ENCODE results near the gene RAB35.

The RAB35 gene

DNA sequence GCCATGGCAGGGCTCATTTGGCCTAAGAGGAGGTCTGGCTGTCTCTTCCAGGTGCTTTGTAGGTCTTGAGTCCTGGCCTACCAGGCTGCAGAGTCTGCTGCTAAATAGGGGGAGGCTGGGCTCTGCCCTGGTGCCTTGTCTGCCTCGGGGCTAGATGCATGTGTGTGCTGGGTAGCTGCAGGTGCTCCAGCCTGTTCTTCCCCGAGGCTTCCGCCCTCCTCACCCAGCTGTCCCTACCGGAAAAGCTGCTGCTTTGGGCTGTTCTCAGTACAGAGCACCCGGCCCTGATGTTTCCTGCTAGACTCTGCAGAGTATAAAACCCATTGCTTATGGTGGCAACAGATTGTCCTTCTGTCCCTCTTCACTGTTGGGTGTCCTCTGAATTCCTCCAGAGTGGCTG is 37.7 kb downstream of the RAB35 start:
- TF ChIP-seq CTCF (IDR thresholded peaks at IDR 0.05) = no peak

- no peak for TF ChIP-seq CTCF (IDR thresholded peaks at IDR 0.05)
Measured at GRCh38 chr12:120077260-120077659, 39.3 kb downstream of the RAB35 start.

GRCh38 chr12:120076651-120077050 is 39.9 kb downstream of the RAB35 start:
- no peak for TF ChIP-seq CTCF (IDR thresholded peaks at IDR 0.05)

DNA sequence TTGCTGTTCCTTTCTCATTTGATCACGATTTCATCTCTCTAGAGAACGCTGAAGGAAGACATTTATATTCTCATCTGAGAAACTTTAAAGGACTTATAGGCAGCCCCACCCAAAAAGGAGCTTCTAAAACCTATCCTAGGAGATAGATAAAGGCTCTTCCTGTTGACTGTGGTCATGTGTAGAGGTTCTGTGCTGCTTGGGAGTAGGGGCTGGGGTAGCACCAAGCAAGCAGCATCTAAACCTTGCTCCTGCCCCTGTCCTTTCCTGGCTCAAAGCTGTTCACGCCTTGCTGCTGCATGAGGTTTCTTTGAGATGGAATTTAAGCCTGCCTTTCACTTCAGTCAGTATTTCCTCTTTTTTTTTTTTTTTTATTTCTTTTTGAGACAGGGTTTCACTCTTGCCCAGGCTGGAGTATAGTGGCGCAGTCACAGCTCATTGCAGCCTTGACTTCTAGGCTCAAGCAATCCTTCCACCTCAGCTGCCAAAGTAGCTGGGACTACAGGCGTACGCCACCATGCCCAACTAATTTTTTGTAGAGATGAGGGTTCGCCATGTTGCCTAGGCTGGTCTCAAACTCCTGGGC is 41.4 kb downstream of the RAB35 start:
- TF ChIP-seq CTCF (IDR thresholded peaks at IDR 0.05) = no peak

- TF ChIP-seq CTCF (IDR thresholded peaks at IDR 0.05) = no peak
Measured at GRCh38 chr12:120072472-120073249, 43.9 kb downstream of the RAB35 start.

DNA sequence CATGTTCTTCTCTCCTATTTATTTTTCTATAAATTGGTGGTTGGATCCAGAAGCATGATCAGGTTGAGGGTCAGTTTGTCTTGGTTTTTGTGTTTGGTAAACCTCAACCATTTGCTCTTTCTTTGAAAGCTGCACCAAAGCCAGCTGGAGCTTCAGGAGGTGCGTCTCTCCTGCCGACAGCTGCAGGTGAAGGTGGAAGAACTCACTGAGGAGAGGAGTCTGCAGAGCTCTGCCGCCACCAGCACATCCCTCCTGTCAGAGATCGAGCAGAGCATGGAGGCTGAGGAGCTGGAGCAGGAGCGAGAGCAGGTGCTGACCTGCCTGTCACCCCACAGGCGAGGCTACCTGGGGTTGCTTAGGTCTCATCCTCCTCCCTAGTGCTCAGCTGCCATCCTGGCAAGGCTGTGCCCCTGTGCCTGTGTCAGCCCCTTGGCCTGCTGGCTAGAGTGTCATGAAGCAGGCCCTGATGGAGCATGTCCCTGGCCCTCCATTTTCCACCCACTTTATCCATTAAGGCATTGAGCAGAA is 45.0 kb downstream of the RAB35 start:
- no peak for TF ChIP-seq CTCF (IDR thresholded peaks at IDR 0.05)

GRCh38 chr12:120069278-120069677 is 47.3 kb downstream of the RAB35 start:
- no peak for TF ChIP-seq CTCF (IDR thresholded peaks at IDR 0.05)

All from LNCAP (cell line).